Chondrocyte (in vitro differentiated cells): ENCODE results near the gene OPRL1. TPM values are rescaled to one million over a fixed set of nuclear protein-coding genes. Genes with fewer than 3 reads are reported as not detected.

ENCODE experiments used
- DNase-seq: peaks from one replicate; pipeline ENCODE4 v3.0.0; 2021; ENCODE audit warnings: mixed read lengths, low spot score
- H3K27ac Mint-ChIP-seq: one replicate; pipeline ENCODE4 v1.8.0; 2021; ENCODE audit warnings: mild to moderate bottlenecking, moderate library complexity, mixed read lengths; ENCODE audit not compliant: unreplicated experiment
- H3K27me3 Mint-ChIP-seq: 2 replicates; pipeline ENCODE4 v1.8.0; 2021; ENCODE audit warnings: low read depth, mixed read lengths
- H3K36me3 Mint-ChIP-seq: 2 replicates; pipeline ENCODE4 v1.8.0; 2021; ENCODE audit warnings: low read depth, mixed read lengths
- H3K4me1 Mint-ChIP-seq: 2 replicates; pipeline ENCODE4 v1.8.0; 2021; ENCODE audit warnings: low read depth, mild to moderate bottlenecking, mixed read lengths
- H3K4me3 Mint-ChIP-seq: one replicate; pipeline ENCODE4 v1.8.0; 2021; ENCODE audit warnings: mild to moderate bottlenecking, moderate library complexity, mixed read lengths; ENCODE audit not compliant: unreplicated experiment
- H3K9me3 Mint-ChIP-seq: 2 replicates; pipeline ENCODE4 v1.8.0; 2021; ENCODE audit warnings: low read depth, mixed read lengths
- CTCF ChIP-seq: fragments of 200-600 bp; sonication (generic); IDR thresholded peaks from 2 replicates; pipeline ENCODE4 v1.5.0; 2021; ENCODE audit warnings: antibody characterized with exemption, mild to moderate bottlenecking, moderate library complexity
- total RNA-seq: library from RNA; stranded (reverse); gene quantifications from 3 replicates; pipeline ENCODE4 v1.2.1, GENCODE V29; 2021

The OPRL1 gene
- total RNA-seq, 1 donor from 2014 or later = 3.2 TPM

DNA sequence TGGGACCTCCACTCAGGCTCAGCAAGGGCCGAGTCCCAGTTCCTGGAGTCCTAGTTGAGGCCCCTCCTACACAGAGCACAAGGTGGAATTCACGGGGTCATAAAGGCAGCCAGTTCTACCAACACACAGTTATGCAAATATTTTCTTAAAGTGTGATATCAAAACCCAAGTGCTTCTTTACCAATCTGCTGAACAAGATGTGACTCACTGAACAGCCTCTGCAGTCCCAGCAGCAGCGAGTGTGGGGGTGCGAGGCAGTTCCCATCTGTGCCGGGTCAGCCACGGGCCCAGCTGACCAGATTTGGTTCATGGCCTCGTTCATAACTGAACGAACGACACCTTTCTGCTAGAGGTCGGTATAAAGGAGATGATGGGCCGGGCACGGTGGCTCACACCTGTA is 21.3 kb upstream of the OPRL1 start:
- peaks cover 52% of the 10 kb centered on the region for H3K4me1 Mint-ChIP-seq
- no peaks in the 10 kb centered on the region for H3K9me3 Mint-ChIP-seq
- no peaks in the 10 kb centered on the region for H3K36me3 Mint-ChIP-seq
- DNase-seq = no peak
- peak overlapping the region; percentile 85 for H3K27ac Mint-ChIP-seq
- no peak for TF ChIP-seq CTCF
- H3K27me3 Mint-ChIP-seq = no peaks in the 10 kb centered on the region
- H3K4me3 Mint-ChIP-seq = peak overlapping the region; percentile 53

- no peaks in the 10 kb centered on the region for H3K9me3 Mint-ChIP-seq
- H3K4me3 Mint-ChIP-seq = peak overlapping the region; percentile 93
- peak overlapping the region; percentile 9 for H3K27ac Mint-ChIP-seq
- no peak for DNase-seq
- no peak for TF ChIP-seq CTCF
- H3K27me3 Mint-ChIP-seq = no peaks in the 10 kb centered on the region
- H3K4me1 Mint-ChIP-seq = peaks cover 51% of the 10 kb centered on the region
- H3K36me3 Mint-ChIP-seq = peaks cover 2% of the 10 kb centered on the region
Measured at GRCh38 chr20:64062276-64062595, 17.6 kb upstream of the OPRL1 start.

GRCh38 chr20:64062596-64063388 is 17.1 kb upstream of the OPRL1 start, which contains the start of gene TCEA2:
Gene TCEA2 (plus strand): TSS chr20:64063198. CDS start chr20:64063313, 115 bp downstream.
- TF ChIP-seq CTCF = no peak
- Mint-ChIP-seq H3K9me3 (no peaks in the 10 kb centered on the region), H3K27ac (peak within 1 kb of the TSS; percentile 79), H3K36me3 (peaks cover 2% of the 10 kb centered on the region), H3K27me3 (no peaks in the 10 kb centered on the region), H3K4me3 (peak within 1 kb of the TSS; percentile 93), H3K4me1 (peaks cover 45% of the 10 kb centered on the region)
- no peak for DNase-seq

GRCh38 chr20:64063389-64064144 is 16.3 kb upstream of the OPRL1 start:
- no peaks in the 10 kb centered on the region for H3K9me3 Mint-ChIP-seq
- no peak for DNase-seq
- H3K4me3 Mint-ChIP-seq = peak overlapping the region; percentile 93
- peak overlapping the region; percentile 79 for H3K27ac Mint-ChIP-seq
- peaks cover 37% of the 10 kb centered on the region for H3K4me1 Mint-ChIP-seq
- H3K36me3 Mint-ChIP-seq = peaks cover 2% of the 10 kb centered on the region
- H3K27me3 Mint-ChIP-seq = no peaks in the 10 kb centered on the region
- TF ChIP-seq CTCF = no peak

GRCh38 chr20:64064145-64064698 is 15.7 kb upstream of the OPRL1 start:
- TF ChIP-seq CTCF = no peak
- Mint-ChIP-seq H3K27me3 (no peaks in the 10 kb centered on the region), H3K9me3 (no peaks in the 10 kb centered on the region), H3K4me3 (peak overlapping the region; percentile 93), H3K36me3 (peaks cover 2% of the 10 kb centered on the region), H3K4me1 (peaks cover 32% of the 10 kb centered on the region), H3K27ac (peak overlapping the region; percentile 79)
- no peak for DNase-seq
